IPS-18a (cell line): ENCODE measurements around the gene ANKRD33B.

ENCODE experiments used
- H3K27ac ChIP-seq: one replicate; pipeline ENCODE4 v1.5.1; 2013; ENCODE audit warnings: low read length
- H3K27me3 ChIP-seq: one replicate; pipeline ENCODE4 v1.6.1; 2013; ENCODE audit warnings: mild to moderate bottlenecking, low read length; ENCODE audit not compliant: control insufficient read depth, insufficient read depth
- H3K36me3 ChIP-seq: one replicate; pipeline ENCODE4 v1.6.1; 2013; ENCODE audit warnings: low read depth, low read length; ENCODE audit not compliant: control insufficient read depth
- H3K4me1 ChIP-seq: one replicate; pipeline ENCODE4 v1.6.1; 2013; ENCODE audit warnings: low read depth, low read length; ENCODE audit not compliant: control insufficient read depth
- H3K4me3 ChIP-seq: one replicate; pipeline ENCODE4 v1.5.1; 2013; ENCODE audit warnings: low read length
- H3K9ac ChIP-seq: one replicate; pipeline ENCODE4 v1.6.1; 2013; ENCODE audit warnings: mild to moderate bottlenecking, low read length, moderate library complexity
- H3K9me3 ChIP-seq: one replicate; pipeline ENCODE4 v1.6.1; 2013; ENCODE audit warnings: low read depth, low read length; ENCODE audit not compliant: control insufficient read depth

Gene ANKRD33B

DNA sequence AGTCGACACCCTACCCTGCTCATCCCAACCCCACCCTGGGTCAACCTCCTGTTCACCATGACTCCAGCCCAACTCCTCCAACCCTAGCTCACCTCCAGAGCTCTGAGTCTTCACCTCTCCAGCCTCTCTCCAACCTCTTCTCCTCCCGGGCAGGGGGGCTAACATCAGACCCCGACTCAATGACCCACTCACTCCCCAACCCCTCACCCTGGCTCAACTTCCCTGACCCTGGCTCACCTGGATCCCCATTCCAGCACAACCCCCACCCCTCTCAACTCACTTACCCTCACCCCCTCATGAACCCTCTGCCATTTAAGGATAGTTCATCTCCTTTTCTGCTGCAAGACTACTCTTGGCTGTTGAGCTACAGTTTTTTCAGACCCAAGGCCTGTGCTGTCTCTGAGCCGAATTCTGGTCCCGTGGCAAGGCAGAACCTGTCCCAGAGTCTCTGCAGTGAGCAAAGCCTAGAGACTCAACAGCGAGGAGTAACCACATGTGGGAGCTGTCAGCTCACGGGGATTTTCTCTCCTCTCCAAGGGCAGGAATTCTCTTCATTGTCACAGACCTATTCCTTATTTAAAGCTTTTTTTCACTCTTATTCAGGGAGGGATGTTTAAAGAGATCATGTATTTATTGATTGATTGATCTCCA is 29.8 kb downstream of the ANKRD33B start:
- no peaks in the 10 kb centered on the region for H3K27me3 ChIP-seq
- H3K4me3 ChIP-seq, result no peak overlapping the region
- no peaks in the 10 kb centered on the region for H3K36me3 ChIP-seq
- H3K27ac ChIP-seq, result no peak overlapping the region
- H3K9ac ChIP-seq, result no peak overlapping the region
- peaks cover 18% of the 10 kb centered on the region for H3K4me1 ChIP-seq
- no peaks in the 10 kb centered on the region for H3K9me3 ChIP-seq

DNA sequence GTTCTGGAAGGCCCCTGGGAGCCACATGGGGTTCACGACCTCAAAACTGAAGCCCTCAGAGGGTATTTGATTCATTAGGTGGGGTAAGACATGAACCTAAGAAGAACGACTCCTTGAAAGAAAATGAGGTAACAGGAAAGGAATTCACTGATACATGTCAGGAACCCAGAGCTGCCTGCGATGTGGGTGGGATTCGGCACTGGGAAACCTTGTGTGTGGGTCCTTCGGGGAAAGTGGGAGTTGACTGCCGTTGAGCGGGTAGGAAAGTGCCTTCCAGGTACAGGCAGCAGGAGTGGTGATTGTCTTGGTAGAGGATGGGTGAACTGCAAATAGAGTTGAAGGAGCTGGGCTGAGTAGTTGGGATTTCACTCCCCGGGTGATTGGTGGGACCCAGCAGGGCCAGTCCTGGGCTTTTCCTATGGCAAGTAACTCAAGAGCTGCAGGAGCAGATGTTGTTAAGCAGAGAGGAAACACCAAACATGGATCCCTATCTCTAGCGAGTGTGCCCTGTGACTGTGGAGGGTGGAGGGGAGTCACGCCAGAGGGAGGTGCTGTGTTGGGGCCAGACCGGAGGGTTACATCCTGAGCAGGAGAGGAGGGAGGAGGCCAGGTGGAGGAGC is 30.8 kb downstream of the ANKRD33B start:
- Histone ChIP-seq H3K4me3 (no peak overlapping the region), H3K36me3 (no peaks in the 10 kb centered on the region), H3K27me3 (no peaks in the 10 kb centered on the region), H3K9ac (no peak overlapping the region), H3K9me3 (no peaks in the 10 kb centered on the region), H3K4me1 (peaks cover 9% of the 10 kb centered on the region), H3K27ac (no peak overlapping the region)

DNA sequence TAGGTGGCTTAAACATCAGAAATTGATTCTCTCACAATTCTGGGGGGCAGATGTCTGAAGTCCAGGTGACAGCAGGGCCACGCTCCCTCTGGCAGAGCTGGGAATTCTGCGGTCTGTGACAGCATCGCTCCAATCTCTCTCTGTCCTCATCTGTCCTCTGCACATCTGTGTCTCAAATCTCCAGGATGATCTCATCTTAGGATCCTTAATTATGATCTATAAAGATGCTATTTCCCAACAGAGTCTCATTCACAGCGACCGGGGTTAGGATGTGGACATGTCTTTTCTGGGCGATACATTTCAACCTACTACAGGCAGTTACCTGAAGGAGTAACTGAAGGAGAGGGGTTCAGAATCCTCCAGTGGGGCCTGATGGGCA is 31.4 kb downstream of the ANKRD33B start:
- H3K4me3 ChIP-seq, result no peak overlapping the region
- no peaks in the 10 kb centered on the region for H3K27me3 ChIP-seq
- no peaks in the 10 kb centered on the region for H3K36me3 ChIP-seq
- no peak overlapping the region for H3K27ac ChIP-seq
- H3K4me1 ChIP-seq, result peaks cover 7% of the 10 kb centered on the region
- H3K9ac ChIP-seq, result no peak overlapping the region
- no peaks in the 10 kb centered on the region for H3K9me3 ChIP-seq

DNA sequence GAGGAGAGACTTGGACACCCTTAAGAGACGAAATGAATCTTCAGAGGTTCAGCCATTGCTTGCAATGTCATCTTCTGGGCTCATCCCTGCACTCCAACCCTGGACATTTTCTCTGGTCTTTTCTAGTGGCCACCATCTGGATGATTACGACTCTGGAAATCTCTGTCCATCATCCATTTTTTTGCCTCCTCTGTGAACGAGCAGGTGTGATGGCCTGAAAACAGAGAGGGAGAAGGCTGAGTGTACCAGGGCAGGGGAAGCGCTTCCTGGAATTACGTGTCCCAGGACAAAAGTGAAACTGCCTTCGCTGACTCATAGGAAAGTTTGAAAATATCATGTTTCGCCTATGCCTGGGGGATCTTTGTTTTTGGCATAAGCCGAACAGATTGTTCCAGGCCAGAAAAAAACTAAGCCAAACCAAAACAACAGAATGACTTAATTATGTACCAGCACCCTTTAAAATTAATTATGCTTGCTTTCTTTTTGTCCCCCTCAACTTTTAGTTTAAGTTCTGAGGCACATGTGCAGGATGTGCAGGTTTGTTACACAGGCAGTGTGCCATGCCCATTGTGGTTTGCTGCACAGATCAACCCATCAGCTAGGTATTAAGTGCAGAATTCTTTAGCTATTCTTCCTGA is 31.9 kb downstream of the ANKRD33B start:
- Histone ChIP-seq H3K4me1 (peaks cover 2% of the 10 kb centered on the region), H3K9ac (no peak overlapping the region)

DNA sequence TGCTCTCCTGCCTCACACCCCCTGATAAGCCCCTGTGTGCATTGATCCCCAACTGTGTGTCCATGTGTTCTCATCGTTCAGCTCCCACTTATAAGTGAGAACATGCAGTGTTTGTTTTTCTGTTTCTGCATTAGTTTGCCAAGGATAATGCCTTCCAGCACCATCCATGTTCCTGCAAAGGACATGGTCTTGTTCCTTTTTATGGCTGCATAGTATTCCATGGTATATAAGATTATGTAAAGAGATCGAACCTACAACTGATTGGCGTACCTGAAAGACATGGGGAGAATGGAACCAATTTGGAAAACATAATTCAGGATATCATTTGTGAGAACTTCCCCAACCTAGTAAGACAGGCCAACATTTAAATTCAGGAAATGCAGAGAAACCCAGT is 32.4 kb downstream of the ANKRD33B start:
- H3K9me3 ChIP-seq, result no peaks in the 10 kb centered on the region
- H3K9ac ChIP-seq, result no peak overlapping the region
- H3K4me1 ChIP-seq, result no peaks in the 10 kb centered on the region
- H3K36me3 ChIP-seq, result no peaks in the 10 kb centered on the region
- no peak overlapping the region for H3K4me3 ChIP-seq
- no peak overlapping the region for H3K27ac ChIP-seq
- no peaks in the 10 kb centered on the region for H3K27me3 ChIP-seq

More for the DNA sequence above, 31.9 kb downstream of the ANKRD33B start:
- H3K9me3 ChIP-seq, result no peaks in the 10 kb centered on the region
- no peak overlapping the region for H3K27ac ChIP-seq
- H3K4me3 ChIP-seq, result no peak overlapping the region
- H3K27me3 ChIP-seq, result no peaks in the 10 kb centered on the region
- no peaks in the 10 kb centered on the region for H3K36me3 ChIP-seq

DNA sequence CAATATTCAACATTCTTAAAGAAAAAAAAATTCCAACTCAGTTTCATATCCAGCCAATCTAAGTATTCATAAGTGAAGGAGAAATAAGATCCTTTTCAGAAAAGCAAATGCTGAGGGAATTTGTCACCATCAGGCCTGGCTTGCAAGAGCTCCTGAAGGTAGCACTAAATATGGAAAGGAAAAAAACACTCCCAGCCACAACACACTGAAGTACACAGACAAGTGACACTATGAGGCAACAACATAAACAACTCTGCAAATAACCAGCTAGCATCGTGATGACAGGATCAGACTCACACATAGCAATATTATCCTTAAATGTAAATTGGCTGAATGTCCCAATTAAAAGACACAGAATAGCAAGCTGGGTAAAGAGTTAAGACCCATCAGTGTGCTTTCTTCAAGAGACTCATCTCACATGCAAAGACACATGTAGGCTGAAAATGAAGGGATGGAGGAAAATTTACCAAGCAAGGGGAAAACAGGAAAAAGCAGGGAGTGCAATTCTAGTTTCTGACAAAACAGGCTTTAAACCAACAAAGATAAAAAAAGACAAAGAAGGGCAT is 33.1 kb downstream of the ANKRD33B start:
- Histone ChIP-seq H3K27me3 (no peaks in the 10 kb centered on the region), H3K9ac (no peak overlapping the region), H3K9me3 (no peaks in the 10 kb centered on the region), H3K4me1 (no peaks in the 10 kb centered on the region), H3K4me3 (no peak overlapping the region), H3K36me3 (no peaks in the 10 kb centered on the region), H3K27ac (no peak overlapping the region)

DNA sequence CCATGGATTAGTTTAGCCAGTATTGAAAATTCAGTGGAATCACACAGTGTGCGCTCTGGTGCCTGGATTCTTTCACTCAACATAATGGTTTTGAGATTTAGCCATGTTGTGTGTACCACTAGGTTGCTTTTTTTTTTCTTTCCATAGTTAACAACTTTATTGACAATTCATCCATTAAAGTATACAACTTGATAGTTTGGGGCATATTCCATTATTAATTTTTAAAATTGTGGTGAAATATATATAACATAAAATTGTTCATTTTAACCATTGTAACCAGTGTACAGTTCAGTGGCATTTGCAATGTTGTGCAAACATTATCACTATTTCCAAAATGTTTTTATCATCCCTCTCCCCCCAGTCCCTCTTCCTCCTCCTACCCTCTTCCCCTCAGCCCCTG is 35.2 kb downstream of the ANKRD33B start:
- Histone ChIP-seq H3K4me1 (no peaks in the 10 kb centered on the region), H3K9me3 (no peaks in the 10 kb centered on the region), H3K27ac (no peak overlapping the region), H3K27me3 (no peaks in the 10 kb centered on the region), H3K9ac (no peak overlapping the region), H3K4me3 (no peak overlapping the region), H3K36me3 (no peaks in the 10 kb centered on the region)

DNA sequence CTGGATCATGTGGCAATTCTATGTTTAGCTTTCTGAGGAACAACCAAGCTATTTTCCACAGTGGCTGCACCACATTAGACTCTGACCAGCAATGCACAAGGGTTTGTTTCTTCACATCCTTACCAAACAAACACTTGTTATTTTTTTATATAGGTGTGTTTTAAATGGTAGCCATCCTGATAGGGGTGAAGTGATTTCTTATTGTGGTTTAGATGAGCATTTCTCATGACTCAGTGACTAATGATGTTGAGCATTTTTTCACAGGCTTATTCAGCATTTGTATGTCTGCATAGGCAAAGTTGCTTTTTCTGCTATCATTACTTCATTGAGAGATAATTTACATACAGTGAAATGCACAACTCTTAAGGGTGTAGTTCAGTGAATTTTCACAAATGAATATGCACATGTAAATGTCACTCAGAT is 36.0 kb downstream of the ANKRD33B start:
- Histone ChIP-seq H3K4me3 (no peak overlapping the region), H3K4me1 (no peaks in the 10 kb centered on the region), H3K9ac (no peak overlapping the region), H3K36me3 (no peaks in the 10 kb centered on the region), H3K27ac (no peak overlapping the region), H3K9me3 (no peaks in the 10 kb centered on the region), H3K27me3 (no peaks in the 10 kb centered on the region)

DNA sequence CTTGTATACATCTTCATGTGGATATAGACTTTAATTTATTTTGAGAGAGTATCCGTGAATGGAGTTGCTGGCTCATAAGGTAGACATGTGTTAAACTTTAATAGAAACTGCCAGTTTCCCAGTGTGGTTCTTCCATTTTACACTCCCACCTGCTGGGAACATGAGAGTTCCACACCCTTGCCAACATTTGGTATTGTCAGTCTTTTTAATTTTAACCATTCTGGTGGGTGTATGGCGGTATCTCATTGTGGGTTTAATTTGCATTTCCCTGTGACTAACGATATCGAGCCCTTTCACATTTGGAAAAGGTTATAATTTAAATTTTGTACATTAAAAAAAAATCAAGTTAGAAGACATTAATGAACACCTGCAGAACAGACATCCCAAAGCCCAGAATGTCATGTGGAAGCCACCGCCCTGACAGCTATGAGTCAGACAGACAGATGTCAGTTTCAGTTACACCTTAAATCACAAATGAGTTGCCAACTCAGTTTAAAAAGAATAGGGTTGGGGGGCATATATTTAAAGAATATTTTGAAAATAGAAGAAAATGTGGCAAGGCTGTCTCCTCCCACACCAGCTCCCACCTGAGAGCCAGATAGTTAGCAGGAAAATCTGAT is 36.9 kb downstream of the ANKRD33B start:
- no peak overlapping the region for H3K4me3 ChIP-seq
- H3K27ac ChIP-seq, result no peak overlapping the region
- no peaks in the 10 kb centered on the region for H3K9me3 ChIP-seq
- no peaks in the 10 kb centered on the region for H3K36me3 ChIP-seq
- H3K4me1 ChIP-seq, result no peaks in the 10 kb centered on the region
- no peak overlapping the region for H3K9ac ChIP-seq
- H3K27me3 ChIP-seq, result no peaks in the 10 kb centered on the region

DNA sequence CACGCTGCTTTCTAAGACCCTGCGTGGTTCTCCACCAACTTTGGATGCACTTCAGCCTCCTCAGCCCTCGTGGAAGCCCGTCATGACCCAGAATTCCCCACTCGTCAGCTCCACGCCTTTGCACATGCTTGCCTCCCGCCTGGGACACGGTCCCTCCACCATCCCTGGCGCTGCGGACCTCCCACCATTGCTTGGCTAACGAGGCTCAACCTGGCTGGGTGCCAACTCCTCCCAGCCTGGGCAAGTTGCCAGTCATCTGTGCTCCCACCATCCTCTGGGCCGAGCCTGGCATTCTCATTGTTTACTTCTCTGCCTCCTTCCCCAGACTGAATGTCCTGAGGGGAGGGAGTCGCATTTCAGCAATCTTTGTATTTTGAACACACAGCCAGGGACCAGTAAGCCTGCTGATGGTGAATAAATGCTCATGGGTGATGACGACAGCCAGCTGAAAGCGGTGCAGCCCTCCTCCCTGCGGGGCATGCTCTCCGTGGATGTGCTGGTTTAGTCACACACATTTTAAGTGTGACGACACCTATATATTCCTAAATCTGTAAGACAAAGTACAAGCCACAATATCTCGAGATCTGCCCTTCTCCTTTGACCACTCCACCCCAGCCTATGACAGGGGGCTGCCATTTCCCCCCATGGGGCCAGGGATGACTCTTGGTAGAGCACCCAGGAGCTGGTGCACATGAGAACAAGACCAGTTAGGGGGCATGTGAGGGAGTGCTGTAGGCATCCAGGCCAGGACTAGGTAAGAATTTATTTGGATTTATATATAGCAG is 37.6 kb downstream of the ANKRD33B start:
- no peaks in the 10 kb centered on the region for H3K9me3 ChIP-seq
- H3K27me3 ChIP-seq, result no peaks in the 10 kb centered on the region
- no peak overlapping the region for H3K9ac ChIP-seq
- H3K36me3 ChIP-seq, result no peaks in the 10 kb centered on the region
- H3K27ac ChIP-seq, result no peak overlapping the region
- H3K4me1 ChIP-seq, result no peaks in the 10 kb centered on the region
- no peak overlapping the region for H3K4me3 ChIP-seq
